ENCODE data around the gene ABCA1. TPM values are rescaled to one million over a fixed set of nuclear protein-coding genes. Genes with fewer than 3 reads are reported as not detected.

Gene ABCA1
- total RNA-seq, 1 donor from 2014 or later: 10.8 TPM

DNA sequence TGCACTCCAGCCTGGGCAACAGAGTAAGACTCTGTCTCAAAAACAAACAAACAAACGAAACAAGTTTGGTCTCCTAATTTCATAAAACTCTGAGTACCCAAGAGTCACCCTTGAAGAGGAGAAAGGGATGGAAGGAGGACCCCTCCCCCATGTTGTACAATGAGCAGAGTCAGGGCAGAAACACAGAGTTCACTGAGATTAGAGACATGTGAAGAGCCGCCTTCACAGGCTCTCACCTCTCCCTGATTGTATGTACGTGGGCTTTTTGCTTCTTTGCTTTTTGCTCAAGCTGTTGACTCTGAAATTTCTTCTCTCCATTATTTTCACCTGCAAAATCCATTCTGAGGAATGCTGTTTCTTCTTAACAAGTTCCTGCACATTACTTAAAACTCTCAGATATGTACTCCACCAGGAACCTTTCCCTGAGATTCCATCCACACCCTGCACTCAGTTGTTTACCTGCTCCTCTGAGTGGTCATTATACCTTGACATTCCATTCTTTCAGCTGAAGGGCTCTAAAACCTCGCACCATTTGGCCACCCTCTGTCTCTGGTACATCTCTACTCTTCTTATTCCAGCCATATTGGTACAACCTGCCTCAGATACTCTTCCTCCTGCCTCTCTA lies 44.4 kb upstream of the ABCA1 start:
- Histone ChIP-seq H3K36me3 (no peaks in the 10 kb centered on the region), H3K9me3 (replicated peaks) (no peaks in the 10 kb centered on the region), H3K27me3 (ENCODE audit: low read depth) (no peaks in the 10 kb centered on the region), H3K4me3 (no peak overlapping the region), H3K27ac (replicated peaks) (no peak overlapping the region), H3K4me1 (peaks cover 35% of the 10 kb centered on the region)
- TF ChIP-seq, protein P1, sequence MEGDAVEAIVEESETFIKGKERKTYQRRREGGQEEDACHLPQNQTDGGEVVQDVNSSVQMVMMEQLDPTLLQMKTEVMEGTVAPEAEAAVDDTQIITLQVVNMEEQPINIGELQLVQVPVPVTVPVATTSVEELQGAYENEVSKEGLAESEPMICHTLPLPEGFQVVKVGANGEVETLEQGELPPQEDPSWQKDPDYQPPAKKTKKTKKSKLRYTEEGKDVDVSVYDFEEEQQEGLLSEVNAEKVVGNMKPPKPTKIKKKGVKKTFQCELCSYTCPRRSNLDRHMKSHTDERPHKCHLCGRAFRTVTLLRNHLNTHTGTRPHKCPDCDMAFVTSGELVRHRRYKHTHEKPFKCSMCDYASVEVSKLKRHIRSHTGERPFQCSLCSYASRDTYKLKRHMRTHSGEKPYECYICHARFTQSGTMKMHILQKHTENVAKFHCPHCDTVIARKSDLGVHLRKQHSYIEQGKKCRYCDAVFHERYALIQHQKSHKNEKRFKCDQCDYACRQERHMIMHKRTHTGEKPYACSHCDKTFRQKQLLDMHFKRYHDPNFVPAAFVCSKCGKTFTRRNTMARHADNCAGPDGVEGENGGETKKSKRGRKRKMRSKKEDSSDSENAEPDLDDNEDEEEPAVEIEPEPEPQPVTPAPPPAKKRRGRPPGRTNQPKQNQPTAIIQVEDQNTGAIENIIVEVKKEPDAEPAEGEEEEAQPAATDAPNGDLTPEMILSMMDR (IDR thresholded peaks at IDR 0.05; ENCODE audit: borderline replicate concordance): no peak
- DNase-seq: no peak
- intact Hi-C loops (cut with micrococcal nuclease): no loop called here

DNA sequence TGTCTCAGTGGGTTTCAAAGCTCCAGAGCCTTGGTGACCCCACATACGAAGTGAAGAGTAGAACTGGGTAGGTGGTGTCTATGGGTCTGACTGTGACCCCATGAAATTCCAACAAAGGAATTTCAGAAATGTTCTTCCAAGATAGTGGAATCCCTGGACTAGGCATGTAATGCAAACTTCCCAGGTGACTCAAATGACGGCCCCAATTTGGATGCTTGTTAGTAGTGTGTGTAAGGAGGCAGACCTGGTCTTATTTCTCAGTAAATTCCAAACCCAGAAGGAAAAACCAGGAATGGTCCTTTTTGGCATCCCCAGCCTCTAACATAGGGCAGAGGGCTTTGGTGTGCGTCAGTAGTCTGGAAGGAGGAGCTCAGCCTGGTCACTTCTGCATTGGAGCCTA lies 43.6 kb upstream of the ABCA1 start:
- H3K36me3 ChIP-seq: no peaks in the 10 kb centered on the region
- no peaks in the 10 kb centered on the region for H3K9me3 ChIP-seq (replicated peaks)
- H3K27ac ChIP-seq (replicated peaks): no peak overlapping the region
- no peak for DNase-seq
- intact Hi-C loops (cut with micrococcal nuclease): no loop called here
- H3K4me1 ChIP-seq: peaks cover 35% of the 10 kb centered on the region
- no peak overlapping the region for H3K4me3 ChIP-seq
- H3K27me3 ChIP-seq (ENCODE audit: low read depth): no peaks in the 10 kb centered on the region
- TF ChIP-seq, protein P1 (IDR thresholded peaks at IDR 0.05; ENCODE audit: borderline replicate concordance): no peak

DNA sequence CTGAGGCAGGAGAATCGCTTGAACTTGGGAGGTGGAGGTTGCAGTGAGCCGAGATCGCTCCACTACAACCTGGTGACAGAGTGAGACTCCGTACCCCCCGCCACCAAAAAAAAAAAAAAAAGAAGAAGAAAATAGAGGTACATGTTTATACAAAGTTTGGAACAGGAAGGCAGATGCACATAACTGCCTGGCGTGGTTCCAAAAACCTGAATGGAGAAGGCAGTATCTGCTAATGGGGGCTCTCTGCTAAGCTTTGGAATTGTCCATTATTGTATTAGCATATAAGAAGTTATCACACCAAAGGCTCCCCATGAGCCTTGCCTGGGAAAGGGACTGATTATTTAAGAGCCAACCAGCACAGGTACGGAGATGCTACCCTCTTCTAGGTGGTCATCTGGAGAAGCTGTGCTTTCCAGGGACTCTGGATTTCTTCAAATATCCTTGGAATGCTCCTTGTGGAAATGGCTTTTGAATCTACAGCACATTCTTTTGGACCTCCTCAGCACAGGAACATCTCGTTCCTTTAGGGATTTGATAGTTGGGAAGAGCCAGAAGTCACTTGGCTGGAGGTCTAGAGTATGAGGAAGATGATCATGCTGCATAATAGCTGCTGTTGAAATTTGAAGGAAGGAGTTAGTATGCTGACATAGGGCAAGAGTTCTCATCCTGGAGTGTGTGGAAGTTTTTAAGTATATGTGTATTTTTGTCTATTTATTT lies 42.5 kb upstream of the ABCA1 start:
- intact Hi-C loops (cut with micrococcal nuclease): no loop called here
- Histone ChIP-seq H3K4me1 (peaks cover 35% of the 10 kb centered on the region), H3K9me3 (replicated peaks) (no peaks in the 10 kb centered on the region), H3K4me3 (no peak overlapping the region), H3K27ac (replicated peaks) (no peak overlapping the region), H3K36me3 (no peaks in the 10 kb centered on the region), H3K27me3 (ENCODE audit: low read depth) (no peaks in the 10 kb centered on the region)
- TF ChIP-seq, protein P1 (IDR thresholded peaks at IDR 0.05; ENCODE audit: borderline replicate concordance): no peak
- DNase-seq: no peak

DNA sequence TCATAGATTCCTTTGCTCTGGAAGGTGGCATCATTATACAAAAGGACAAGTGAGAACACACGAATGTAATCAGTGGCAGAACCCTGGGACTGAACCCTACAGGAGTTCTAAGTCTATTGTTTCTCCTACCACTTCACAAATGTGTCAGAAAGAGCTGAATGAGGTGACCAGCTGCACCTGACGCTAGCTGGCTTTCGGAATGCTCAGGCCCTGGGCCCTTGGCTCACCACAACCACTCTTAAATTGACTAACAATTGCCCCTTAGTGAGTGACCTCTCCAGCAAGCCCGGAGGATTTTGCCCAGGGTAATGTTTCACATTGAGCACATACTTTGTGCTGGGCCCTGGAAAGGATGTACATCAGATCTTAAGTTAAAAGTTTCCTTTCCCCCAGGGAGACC lies 41.2 kb upstream of the ABCA1 start:
- DNase-seq: no peak
- no peaks in the 10 kb centered on the region for H3K9me3 ChIP-seq (replicated peaks)
- intact Hi-C loops (cut with micrococcal nuclease): loop anchor here (2.0 kb wide), 1 partner anchor 40 kb away; the partner anchor contains the start of gene ABCA1
- TF ChIP-seq, protein P1 (IDR thresholded peaks at IDR 0.05; ENCODE audit: borderline replicate concordance): no peak
- no peaks in the 10 kb centered on the region for H3K27me3 ChIP-seq (ENCODE audit: low read depth)
- peak overlapping the region; percentile 85 for H3K4me3 ChIP-seq
- no peaks in the 10 kb centered on the region for H3K36me3 ChIP-seq
- peaks cover 25% of the 10 kb centered on the region for H3K4me1 ChIP-seq
- H3K27ac ChIP-seq (replicated peaks): peak overlapping the region; percentile 97

DNA sequence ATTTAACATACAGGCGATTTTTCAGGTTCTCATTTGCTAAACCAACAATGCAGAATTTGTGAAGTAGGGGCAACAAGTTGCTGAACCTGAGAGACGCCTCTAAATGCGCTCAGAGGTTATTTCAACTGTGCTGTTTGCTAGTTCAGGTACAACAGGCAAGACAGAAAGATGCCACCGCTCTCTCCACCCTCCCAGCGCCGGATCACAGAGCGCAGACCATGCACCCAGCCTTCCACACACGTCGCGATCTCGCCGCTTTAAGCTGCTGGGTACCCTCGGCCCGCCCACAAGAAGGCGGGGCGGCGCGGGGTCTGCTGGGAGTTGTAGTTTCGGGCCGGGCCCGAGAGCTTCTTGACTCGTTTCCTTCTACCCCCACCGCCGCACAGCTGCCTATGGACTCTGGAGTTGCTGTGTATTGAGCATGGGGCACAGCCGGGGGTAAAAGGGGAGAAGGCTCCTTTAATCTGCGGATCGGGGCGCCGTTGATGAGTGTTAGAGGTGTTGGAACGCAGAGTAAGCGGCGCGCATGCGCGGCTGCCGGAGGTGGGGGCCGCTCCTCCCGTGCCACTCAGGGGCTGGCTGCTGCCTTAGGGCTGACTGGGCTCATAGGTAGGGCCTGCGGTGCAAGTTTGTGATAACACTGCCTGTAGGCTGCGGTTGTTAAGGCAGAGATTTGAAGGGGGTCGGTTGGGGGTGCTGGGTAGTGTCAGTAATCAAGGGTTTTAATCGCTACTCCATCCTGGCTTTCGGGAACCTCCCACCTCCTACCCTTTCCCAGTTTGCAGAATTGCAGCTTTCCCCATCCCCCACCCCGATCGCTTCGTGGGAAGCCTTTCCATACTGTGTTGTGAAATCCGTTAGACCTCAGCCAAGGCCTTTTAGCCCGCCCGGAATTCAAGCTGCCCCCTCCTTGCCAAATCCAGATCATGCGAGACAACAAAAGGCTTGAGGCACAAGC lies 40.3 kb upstream of the ABCA1 start:
- peak overlapping the region; percentile 97 for H3K27ac ChIP-seq (replicated peaks)
- intact Hi-C loops (cut with micrococcal nuclease): loop anchor here (2.0 kb wide), 1 partner anchor 40 kb away; the partner anchor contains the start of gene ABCA1
- H3K27me3 ChIP-seq (ENCODE audit: low read depth): no peaks in the 10 kb centered on the region
- peak overlapping the region; percentile 85 for H3K4me3 ChIP-seq
- DNase-seq: peak; percentile 91
- H3K36me3 ChIP-seq: no peaks in the 10 kb centered on the region
- TF ChIP-seq, protein P1 (IDR thresholded peaks at IDR 0.05; ENCODE audit: borderline replicate concordance): no peak
- H3K4me1 ChIP-seq: peaks cover 25% of the 10 kb centered on the region
- H3K9me3 ChIP-seq (replicated peaks): no peaks in the 10 kb centered on the region
